CD4-positive, alpha-beta T cell treated with Interleukin-6 at 100 ng/mL for 8 hours (primary cell): ENCODE results near the gene IRX4.
"Not testable (repeated sequence)": the region's sequence is repeated elsewhere in the genome, so short reads cannot be mapped to it uniquely, and the experiment has no call there.

Experiments used
- DNase-seq: peaks from one replicate; pipeline ENCODE4 v3.0.0-alpha.2; 2020; ENCODE audit warnings: mixed read lengths, low spot score

Gene IRX4

DNA sequence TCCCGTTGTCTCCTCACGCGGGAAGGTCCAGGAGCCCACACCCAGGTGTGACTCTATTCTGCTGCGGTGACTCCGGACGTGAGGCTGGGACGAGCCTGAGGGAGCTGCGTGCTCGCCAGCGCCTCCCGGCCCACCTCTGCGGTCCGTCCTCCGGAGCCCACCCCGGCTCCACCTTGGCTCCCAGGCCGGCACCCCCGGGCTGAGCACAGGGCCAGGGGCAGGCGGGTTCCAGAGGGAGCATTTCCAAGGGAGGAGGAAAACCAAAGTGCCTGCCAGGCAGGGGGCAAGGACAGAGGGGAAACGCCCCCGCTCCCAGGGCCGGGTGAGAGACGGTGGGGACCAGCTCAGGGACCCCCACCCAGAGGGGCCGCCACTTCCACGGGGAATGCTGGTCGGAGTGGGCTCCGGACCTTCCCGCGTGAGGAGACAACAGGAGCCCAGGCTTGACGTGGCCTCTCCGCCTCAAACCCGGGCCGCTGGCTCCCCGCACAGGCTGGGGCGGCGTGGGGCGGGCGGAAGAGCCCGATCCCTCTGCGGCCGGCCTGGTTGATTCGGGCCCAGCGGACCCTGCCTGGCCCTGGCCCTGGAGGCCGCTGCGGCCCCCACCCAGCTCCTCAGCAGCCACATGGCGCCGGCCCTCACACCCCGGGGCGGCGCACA lies 26.0 kb downstream of the IRX4 start:
- DNase-seq, result no peak

DNA sequence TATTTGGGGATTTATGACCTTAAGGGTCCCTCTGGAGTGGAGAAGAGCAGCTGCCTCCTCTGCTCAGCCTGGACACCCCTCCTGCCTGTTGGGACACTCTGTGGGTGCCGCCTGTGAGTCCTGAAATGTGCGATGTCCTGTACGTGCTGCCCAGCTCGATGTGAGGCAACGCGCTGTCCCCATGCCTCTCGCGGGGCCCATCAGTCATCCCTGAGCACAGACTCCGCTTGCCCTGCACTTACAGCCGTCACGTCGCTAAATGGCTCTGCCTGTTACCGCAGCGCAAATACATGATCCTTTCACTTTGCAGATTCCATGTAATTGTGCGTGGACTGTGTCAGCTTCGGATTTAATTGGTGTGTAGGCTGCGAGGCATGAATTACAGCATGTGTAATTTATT lies 27.1 kb downstream of the IRX4 start:
- DNase-seq, result no peak

DNA sequence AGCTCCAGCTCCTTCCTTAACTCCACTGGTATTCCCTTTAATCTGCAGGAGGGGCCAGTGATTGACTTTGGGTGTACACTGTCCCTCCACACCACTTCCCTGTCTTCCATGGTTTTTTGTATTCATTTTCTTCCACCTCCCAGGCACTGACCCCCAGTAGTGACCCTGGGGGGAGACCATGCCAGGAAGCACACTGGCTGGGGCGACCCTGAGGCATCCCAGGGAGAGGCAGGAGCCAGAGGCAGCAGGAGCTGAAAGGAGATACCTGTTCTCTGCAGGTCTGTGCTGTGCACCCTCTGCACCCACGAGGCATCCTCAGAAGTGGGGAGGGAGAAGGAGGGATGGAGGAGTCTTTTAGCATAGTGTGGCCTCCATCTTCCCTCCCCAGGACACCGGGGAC lies 27.6 kb downstream of the IRX4 start:
- no peak for DNase-seq

DNA sequence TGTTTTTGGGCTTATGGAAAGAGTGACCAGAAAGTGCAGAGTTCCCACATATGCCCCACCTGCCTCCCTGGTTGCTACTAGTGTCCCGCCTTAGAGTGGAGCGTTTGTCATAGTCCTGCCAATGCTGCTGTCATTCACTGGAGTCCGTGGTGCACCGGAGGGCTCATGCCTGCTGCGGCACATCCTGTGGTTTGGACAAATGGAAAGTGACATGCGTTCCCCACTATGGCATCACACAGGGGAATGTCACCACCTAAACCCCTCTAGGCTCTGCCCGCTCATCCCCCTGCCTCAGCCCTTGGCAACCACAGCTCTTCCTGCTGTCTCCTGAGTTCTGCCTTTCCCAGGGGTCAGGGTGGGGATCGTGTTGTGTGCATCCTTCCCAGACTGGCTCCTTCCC lies 29.2 kb downstream of the IRX4 start:
- no peak for DNase-seq

DNA sequence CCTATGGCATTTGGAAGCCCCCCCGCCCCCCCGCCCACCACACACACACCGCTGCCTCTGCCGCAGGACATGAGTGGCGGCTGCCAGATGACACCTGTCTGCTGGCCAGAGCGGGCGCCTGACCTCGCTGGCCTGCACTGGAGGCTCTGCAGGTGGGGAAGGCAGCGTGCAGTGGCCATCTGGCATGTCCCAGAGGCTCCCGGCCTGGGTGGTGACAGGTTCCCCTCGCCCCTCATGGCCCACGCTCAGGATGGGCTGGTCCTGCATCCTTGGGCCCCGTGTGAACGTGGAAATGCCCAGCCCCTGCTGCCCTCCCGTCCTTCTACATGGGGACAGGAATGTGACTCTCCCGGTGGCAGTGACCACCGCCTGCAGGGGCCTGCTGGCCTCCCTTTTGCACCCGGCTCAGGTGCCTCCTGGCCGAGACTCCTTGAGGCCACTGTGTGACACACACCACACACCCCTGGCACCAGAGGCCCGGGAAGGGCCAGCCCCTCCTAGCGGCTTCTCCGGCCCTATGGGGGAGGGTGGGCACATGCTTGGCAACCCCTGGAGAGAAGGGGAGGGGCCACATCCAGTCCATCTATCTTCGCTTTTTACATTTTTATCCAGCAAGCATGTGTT lies 30.3 kb downstream of the IRX4 start:
- no peak for DNase-seq

DNA sequence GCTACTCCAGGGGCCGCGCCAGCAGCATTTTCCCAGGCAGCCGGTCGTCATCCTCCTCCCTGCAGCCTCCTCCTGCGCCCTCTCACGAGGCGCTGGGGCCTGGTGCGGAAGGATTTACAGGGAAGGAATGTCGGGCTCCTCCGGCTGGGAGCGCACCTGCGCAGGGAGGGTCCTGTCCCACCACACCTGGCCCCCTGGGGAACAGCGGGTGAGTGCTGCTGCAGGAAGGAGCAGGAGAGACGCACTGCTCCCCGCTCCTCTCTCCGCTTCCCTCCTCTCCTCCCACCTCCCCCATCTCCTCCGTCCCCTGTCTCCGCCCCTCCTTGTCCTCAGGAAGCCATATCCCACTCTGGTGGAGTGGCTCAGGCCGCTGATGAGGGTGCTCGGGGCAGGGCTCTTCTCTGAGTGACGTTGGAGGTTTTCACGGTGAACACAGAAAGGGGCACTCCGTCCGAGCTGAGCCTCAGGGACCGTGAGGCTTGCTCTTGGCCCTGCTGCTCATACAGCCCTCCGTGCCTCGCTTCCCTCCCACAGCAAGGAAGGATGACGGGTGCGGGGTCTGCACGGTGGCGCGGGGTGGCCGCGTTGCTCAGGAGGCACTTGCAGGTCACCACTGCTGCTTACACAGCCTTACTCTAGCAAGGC lies 31.3 kb downstream of the IRX4 start:
- DNase-seq, result no peak

DNA sequence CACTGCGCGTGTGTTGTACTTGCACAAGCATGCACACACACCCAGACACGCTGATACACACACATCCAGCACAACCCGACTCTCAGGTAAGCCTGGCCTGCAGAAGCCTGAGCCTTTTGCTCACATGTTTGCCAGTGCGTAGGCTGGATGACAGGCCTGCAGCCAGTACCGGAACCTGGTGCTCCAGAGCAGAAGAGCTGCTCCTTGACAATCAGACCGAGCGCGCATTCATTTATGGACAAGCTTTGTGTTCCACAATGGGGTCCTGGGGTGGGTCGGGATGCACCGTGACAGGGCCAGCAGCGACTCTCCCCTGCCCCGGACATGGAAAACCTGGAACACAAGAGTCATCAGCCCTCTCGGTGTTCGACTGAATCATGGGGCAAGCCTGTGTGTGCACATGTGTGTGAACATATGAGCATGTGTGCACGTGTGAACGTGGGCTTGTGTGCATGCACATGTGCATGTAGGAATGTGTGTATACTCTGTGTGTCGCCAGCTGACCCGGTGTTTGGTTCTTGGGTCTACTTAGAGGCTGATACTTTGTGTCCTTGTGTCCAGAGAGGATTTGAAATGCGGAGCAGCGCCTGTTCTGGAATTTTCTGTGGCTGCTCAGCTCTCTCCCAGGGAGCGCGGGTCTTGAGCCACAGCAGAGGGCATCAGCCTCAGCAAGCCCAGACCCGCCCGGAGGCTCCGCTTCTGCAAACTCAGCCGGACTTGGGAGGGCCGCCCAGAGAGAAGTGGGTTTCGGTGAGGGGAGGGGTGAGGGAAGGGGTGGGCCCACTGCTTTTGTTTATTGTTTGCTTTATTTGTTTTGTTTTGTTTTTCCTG lies 32.2 kb downstream of the IRX4 start:
- DNase-seq, result no peak

DNA sequence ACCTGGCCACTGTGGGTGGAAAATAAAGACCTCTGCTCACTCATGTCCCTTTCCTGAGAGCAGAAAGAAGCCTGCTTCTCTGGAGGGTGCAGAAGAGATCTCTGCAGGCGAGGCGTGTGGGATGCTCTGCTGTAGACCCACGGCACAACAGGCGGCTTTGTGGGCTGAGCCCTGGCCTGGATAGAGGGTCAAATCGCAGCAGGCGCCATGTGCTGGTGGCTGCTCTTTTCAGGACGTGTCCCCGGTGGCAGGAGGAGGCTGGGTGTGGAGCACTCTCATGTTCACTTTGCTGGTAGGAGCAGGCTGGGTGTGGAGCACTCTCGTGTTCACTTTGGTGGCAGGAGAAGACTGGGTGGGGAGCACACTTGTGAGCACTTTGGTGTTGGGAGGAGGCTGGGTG lies 35.1 kb downstream of the IRX4 start:
- DNase-seq, result no peak

DNA sequence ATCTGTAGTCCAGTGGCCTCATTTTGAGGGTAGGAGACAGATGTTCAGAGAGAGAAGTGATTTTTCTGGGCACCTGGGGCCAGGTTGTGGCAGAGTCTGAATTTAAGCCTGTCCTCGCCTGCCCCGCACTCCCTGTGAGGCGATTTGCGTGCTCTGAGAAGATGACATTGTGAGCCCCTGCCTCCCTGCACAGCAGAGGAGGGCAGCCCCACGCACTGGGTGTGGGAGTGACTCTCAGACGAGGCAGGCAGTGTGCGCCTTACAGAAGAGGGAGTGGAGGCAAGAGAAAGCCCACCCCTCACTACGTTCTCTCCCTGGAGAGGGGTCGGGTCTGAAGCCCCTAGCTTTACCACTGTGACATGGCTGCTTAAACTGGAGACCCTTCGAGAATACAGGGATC lies 35.7 kb downstream of the IRX4 start:
- DNase-seq, result no peak

DNA sequence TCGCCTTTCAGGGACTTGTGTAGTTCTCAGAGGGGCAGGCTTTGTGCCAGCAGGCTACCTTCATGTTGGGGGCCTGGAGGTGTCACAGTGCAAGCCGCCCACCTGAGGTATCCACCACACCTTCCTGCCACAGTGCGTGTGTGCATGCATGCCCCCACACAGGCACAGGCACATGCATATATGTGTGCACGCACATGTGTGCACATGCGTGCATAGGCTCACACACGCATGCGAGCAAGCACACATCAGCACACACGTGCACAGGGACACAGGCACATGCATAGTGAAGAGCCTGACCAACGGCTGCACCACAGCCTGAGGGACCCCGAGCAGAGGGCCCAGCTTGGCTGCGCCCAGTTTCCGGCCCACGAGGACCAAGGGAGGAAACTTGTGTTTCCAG lies 36.1 kb downstream of the IRX4 start:
- DNase-seq, result no peak

DNA sequence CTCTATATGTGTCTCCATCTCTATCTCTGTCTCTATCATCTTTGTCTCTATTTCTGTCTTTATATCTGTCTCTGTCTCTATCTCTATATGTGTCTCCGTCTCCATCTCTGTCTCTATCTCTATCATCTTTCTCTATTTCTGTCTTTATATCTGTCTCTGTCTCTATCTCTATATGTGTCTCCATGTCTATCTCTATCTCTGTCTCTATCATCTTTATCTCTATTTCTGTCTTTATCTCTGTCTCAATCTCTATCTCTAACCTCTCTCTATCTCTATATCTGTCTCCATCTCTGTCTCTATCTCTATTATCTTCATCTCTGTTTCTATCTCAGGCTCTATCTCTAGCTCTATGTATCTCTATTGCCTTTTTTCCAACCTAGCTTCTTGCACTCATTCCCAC lies 37.0 kb downstream of the IRX4 start:
- no peak for DNase-seq

DNA sequence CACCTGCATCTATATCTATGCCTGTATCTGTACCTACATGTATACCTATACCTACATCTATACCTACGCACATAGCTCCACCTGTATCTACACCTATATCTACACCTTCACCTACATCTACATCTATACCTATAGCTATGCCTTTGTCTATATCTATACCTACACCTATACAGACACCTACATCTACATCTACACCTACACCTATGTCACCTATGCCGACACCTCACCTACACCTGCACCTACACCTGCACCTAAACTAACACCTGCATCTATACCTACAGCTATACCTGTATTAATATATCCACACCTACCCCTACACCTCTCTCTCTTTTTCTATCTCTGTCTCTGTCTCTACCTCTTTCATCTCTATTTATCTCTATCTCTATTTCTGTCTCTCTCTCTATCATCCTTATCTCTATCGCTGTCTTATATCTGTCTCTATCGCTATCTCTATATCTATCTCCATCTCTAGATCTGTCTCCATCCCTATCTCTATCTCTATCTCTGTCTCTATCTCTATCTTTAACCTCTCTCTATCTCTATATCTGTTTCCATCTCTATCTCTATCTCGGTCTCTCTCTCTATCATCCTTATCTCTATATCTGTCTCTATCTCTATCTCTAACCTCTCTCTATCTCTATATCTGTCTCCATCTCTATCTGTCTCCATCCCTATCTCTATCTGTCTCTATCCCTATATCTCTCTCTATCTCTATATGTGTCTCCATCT lies 37.9 kb downstream of the IRX4 start:
- DNase-seq, result no peak

DNA sequence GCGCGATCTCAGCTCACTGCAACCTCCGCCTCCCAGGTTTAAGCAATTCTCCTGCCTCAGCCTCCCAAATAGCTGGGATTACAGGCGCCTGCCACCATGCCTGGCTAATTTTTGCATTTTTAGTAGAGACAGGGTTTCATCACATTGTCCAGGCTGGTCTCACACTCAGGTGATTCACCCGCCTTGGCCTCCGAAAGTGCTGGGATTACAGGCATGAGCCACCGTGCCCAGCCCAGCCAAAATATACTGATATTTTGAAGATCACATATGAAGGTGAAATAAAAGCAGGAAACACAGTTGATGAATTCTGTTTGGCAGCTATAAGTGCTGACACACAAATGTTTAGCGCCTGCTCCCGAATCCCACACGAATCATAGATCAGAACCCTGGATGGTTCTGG lies 39.0 kb downstream of the IRX4 start:
- not testable (repeated sequence) for DNase-seq

DNA sequence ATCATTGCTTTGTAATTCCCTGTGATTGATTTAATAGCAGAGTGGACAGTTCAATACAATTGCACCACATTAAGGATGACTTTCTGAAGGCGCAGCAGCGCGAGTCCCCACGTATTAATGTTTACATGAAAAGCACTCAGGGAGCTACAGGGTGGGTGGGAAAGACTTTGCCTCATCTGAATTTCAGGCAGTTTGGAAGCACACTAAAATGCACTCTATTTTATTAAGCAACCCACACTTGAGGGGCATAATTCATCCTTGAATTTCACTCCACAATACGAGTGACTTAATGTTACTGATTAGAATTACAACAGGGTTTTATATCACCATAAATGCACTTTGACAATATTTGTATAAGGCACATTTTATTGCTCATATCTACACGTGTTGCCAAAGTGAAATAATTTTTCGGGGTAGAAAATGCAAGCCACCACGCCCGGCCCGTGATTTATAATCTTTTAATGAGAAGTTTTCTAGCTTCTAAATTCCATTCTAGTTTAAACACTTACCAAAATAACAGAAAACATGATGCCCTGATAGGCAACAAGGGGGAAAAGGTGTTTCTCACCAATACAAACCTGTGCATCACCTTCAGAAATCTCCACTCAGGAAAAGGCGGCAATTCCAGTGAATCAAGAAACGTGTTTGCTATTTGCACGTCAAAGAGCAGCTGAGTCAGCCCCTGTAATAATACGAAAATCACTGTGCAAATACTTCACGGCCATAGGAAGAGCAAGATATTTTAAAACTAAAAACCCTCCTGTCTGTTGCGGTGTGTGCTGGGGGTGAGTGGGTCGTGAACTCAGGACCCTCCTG lies 40.5 kb downstream of the IRX4 start:
- DNase-seq, result no peak

DNA sequence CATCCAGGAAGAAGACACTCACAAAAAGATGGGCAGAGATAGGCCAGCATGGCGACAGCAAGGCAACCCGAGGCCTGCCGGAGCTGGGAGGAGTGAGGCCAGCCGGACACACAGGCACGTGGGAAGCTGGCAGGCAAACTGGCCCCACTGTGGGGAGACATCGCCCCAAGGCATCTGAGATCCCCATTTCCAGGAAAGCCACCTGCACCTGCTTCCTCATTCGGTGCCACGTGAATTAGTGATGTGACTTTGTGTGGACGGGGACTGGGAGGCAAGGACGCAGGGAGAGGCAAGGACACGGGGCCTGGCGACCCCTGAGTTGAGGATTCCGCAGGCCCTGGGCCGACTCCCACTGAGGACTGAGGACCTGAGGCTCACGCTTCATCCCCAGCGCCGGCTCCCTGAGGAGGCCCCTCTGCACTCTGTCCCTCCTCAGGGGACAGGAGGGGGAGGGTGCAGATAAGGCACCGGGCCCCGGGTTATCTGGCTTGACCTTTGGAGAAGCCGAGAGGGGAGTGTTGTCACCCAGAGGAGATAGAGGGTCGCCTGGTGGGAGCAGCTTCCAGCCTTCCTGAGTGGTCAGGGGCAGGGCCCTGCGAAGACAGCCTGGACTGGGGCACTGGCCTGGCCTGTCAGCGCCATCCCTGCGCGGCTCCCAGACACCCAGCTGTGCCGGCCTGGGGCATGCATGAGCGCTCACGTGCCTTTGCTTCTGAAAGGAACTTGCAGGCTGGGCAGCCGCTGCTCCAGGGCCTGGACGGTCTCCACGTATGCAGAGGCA lies 41.8 kb downstream of the IRX4 start:
- DNase-seq, result no peak

DNA sequence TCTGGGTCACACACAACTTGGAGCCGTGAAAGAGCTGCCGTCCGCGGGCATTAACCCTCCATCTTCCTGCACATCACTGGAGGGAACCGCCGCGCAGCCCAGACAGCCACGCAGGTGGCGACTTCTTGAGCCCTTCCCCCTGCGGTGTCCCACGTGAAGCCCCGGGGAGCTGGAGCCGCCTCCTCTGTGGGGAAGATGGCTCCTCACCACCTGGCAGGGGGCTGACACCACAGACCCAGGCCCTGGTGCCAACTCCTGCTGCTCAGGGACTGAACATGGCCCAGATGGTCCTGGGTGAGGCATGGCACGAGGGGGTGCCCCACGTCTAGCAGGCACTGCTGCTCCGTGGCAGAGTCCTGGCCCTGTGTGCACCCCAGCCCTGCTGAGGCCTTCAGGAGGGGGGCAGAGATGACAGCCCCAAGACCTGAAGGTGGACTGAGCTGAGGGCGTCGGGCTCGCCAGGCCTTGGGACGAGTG lies 42.6 kb downstream of the IRX4 start:
- no peak for DNase-seq

DNA sequence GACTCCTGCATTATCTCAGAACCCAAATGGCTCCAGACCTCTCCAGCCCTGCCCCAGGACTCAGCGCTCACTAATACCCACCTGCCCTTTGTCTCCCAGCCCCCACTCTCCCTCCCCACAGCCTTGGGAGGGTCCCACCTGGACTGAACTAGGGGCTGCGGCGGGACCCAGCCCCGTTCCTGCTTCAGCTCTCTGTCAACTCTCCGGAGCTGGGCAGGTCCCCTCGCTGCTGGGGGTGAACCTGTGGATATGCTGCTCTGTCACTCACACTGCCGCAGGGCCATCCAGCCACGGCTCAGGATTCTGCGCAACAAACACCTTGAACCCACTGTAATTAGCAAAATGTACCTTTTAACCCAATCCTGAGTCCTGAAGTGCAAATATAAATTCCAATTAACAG lies 44.7 kb downstream of the IRX4 start:
- DNase-seq, result no peak

DNA sequence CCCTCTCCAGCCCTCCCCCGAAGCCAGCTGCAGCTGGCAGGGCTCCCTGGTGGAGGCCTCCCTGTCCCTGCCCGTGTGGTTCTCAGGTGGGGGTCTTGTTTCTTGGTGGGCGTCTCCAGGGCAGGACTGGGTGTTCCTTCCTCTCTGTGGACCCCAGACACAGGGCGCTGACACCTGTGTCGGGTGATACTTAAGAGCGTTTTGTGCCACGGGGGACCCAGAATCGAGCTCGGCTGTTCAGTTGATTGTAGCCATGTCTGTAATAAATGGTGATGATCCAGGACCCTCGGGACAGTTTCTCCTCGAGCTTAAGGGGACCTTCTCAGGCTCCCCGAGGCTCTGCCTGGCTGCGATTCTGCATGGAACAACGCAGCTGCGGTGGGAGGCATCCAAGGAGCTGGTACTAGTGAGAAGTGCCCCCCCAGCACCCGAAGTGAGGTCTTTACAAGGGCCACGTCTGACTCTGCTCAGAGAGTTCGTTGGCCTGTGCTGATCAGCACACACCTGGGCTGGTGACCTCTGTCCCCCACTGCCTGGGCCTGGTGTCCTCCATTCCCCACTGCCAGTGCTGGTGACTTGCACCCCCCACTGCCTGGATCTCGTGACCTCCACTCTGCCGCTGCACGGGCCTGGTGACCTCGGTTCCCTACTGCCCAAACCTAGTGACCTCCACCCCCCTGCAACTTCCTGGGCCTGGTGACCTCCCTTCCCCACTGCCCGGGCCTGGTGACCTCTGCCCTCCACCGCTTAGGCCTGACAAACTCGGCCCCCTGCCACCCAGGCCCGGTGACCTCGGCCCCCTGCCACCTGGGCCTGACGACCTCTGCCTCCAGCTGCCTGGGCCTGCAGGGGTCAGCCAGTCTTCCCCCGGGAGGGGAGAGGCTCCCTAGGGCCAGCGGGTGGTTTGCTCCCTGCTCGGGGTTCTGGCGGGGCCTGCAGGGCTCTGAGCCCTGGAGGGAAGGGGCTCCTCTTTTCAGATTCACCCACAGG lies 45.5 kb downstream of the IRX4 start:
- no peak for DNase-seq
